ENCODE results near the gene ST7. TPM values are rescaled to one million over a fixed set of nuclear protein-coding genes. Genes with fewer than 3 reads are reported as not detected.

Gene ST7
- total RNA-seq, 1 experiment from 2014 or later = 12.4 TPM

GRCh38 chr7:117229350-117229749 is 276.0 kb downstream of the ST7 start:
- TF ChIP-seq ZBTB21 (CRISPR knock-in tag; IDR thresholded peaks at IDR 0.05; ENCODE audit: borderline replicate concordance) = no peak
- TF ChIP-seq SMAD3 (CRISPR knock-in tag; IDR thresholded peaks at IDR 0.05; ENCODE audit: borderline replicate concordance) = no peak
- no peak for TF ChIP-seq ZNF512 (CRISPR knock-in tag; IDR thresholded peaks at IDR 0.05; ENCODE audit: borderline replicate concordance)
- no peak for TF ChIP-seq ATF2 (CRISPR knock-in tag; IDR thresholded peaks at IDR 0.05; ENCODE audit: borderline replicate concordance, low read depth)
- TF ChIP-seq TP53 (CRISPR knock-in tag; IDR thresholded peaks at IDR 0.05) = no peak
- no peak for TF ChIP-seq PRRX2 (CRISPR knock-in tag; IDR thresholded peaks at IDR 0.05)
- no peak for TF ChIP-seq ZNF232 (CRISPR knock-in tag; IDR thresholded peaks at IDR 0.05)
- TF ChIP-seq FOXP1 (CRISPR knock-in tag; IDR thresholded peaks at IDR 0.05; ENCODE audit: borderline replicate concordance) = no peak
- no peak for TF ChIP-seq IRF2 (CRISPR knock-in tag; IDR thresholded peaks at IDR 0.05; ENCODE audit: borderline replicate concordance, low read depth)
- no peak for TF ChIP-seq TEAD4 (CRISPR knock-in tag; IDR thresholded peaks at IDR 0.05)
- TF ChIP-seq ZNF425 (CRISPR knock-in tag; conservative IDR thresholded peaks at IDR 0.05) = no peak
- TF ChIP-seq ARID4B (CRISPR knock-in tag; IDR thresholded peaks at IDR 0.05; ENCODE audit: borderline replicate concordance) = no peak

GRCh38 chr7:117230276-117231046 is 277.2 kb downstream of the ST7 start:
- ChIA-PET CTCF (interaction anchor here (0.6 to 1.2 kb wide), 2 partner anchors 18 to 104 kb away, joined by 3 to 5 read pairs; no protein-coding TSS in a partner anchor), POLR2A (no interaction called here)
- ATAC-seq (no peak), DNase-seq (ENCODE audit: low spot score) (no peak)
- no peak overlapping the region for H3K27ac Mint-ChIP-seq
- H3K27me3 Mint-ChIP-seq (ENCODE audit: low read depth) = peaks cover 1% of the 10 kb centered on the region; the same call in 1 of the 2 replicates
- no peaks in the 10 kb centered on the region for H3K36me3 Mint-ChIP-seq
- H3K9me3 Mint-ChIP-seq = peaks cover 2% of the 10 kb centered on the region; the same call in 1 of the 2 replicates
- H3K4me3 Mint-ChIP-seq = no peak overlapping the region
- peaks cover 8% of the 10 kb centered on the region for H3K4me1 Mint-ChIP-seq
- TF ChIP-seq ZBTB43 (CRISPR knock-in tag; IDR thresholded peaks at IDR 0.05) (no peak), NFYB (CRISPR knock-in tag; conservative IDR thresholded peaks at IDR 0.05; ENCODE audit: low read depth) (no peak), FOXP4 (CRISPR knock-in tag; IDR thresholded peaks at IDR 0.05) (no peak), ATF3 (CRISPR knock-in tag; conservative IDR thresholded peaks at IDR 0.05) (no peak), MAX (CRISPR knock-in tag; IDR thresholded peaks at IDR 0.05) (no peak), ZBTB21 (CRISPR knock-in tag; IDR thresholded peaks at IDR 0.05; ENCODE audit: borderline replicate concordance) (no peak), SMAD4 (CRISPR knock-in tag; IDR thresholded peaks at IDR 0.05) (no peak)

More at GRCh38 chr7:117229350-117229749, 276.0 kb downstream of the ST7 start:
- peaks cover 8% of the 10 kb centered on the region for H3K4me1 Mint-ChIP-seq
- no peaks in the 10 kb centered on the region for H3K36me3 Mint-ChIP-seq
- no peak overlapping the region for H3K27ac Mint-ChIP-seq
- ATAC-seq (no peak), DNase-seq (ENCODE audit: low spot score) (no peak)
- ChIA-PET CTCF (no interaction called here), POLR2A (no interaction called here)
- H3K9me3 Mint-ChIP-seq = no peaks in the 10 kb centered on the region
- no peaks in the 10 kb centered on the region; the same call in 1 of the 2 replicates for H3K27me3 Mint-ChIP-seq (ENCODE audit: low read depth)
- no peak overlapping the region for H3K4me3 Mint-ChIP-seq

All from WTC11 (cell line).